ENCODE measurements around the gene PHYKPL.

Gene PHYKPL

GRCh38 chr5:178221853-178222252 is 10.7 kb downstream of the PHYKPL start:
- DNase-seq, result no peak

GRCh38 chr5:178221282-178221681 is 11.3 kb downstream of the PHYKPL start:
- no peak for DNase-seq

DNA sequence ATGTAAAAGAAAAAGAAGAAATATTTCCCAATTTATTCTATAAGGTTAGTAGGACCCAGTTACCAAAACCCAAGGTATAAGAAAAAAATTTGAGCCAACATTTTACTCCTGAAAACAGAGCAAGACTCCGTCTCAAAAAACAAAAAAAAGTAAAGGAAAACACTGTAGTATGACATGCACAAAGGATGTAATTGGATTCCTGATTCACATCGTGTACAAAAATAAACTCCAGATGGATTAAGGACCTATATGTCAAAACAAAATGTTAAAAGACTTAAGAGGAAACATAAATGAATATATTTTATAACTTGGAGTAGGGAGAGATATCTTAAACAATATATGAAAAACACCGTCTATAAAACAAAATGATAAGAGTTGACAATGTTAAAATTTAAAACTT is 13.8 kb downstream of the PHYKPL start:
- DNase-seq, result no peak

DNA sequence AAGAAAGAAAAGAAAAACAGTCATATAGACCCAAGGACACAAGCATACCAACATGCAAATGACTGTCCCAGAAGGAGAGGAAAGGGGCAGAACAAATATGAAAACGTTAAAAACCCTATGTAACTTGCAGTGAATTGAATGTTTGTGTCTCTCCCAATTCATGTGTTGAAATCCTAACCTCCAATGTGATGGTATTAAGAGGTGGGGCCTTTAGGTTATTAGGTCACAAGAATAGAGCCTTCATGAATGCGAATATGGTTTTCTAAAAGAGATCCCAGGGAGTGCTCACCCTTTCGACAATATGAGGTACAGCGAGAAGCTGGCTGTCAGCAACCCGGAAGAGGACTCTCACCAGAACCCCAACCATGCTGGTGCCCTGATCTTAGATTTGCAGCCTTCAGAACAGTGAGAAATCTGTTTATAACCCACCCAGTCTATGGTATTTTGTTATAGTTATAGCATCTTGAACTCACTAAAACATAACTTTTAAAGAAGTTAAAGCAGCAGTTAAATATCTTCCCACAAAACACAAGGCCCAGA is 14.3 kb downstream of the PHYKPL start:
- no peak for DNase-seq

DNA sequence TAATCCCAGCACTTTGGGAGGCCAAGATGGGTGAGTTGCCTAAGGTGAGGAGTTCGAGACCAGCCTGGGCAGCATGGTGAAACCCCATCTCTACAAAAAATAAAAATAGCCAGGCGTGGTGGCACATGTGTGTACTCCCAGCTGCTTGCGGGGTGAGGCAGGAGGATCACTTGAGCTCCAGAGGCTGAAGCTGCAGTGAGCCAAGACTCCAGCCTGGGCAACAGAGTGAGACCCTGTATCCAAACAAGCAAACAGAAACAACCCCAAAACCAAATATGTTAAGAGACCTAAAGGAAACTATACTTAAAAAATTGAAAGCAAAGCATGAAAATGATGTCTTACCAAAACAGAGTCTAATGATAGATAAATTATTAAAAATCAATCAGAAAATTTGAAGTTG is 15.8 kb downstream of the PHYKPL start:
- no peak for DNase-seq

DNA sequence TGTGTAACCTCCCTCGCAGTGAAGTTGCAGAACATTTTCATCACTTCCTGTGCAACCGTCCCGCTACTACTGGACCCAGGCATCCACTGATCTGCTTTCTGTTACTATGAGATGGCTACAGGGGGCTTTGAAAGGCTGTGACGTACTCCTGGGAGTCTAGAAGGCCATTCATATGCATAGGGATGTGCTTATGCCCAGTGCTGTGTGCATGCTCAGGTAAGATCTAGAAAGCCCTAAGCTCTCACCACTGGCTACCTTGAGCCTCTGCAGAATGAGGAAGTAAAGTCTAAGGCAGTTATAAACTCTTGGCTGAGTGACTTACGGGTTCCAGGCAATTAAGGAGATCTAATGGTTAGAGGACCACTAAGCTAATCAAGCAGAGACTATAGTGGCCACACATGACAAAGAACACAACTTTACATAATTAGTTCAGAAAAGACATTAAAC is 16.5 kb downstream of the PHYKPL start:
- DNase-seq, result no peak

DNA sequence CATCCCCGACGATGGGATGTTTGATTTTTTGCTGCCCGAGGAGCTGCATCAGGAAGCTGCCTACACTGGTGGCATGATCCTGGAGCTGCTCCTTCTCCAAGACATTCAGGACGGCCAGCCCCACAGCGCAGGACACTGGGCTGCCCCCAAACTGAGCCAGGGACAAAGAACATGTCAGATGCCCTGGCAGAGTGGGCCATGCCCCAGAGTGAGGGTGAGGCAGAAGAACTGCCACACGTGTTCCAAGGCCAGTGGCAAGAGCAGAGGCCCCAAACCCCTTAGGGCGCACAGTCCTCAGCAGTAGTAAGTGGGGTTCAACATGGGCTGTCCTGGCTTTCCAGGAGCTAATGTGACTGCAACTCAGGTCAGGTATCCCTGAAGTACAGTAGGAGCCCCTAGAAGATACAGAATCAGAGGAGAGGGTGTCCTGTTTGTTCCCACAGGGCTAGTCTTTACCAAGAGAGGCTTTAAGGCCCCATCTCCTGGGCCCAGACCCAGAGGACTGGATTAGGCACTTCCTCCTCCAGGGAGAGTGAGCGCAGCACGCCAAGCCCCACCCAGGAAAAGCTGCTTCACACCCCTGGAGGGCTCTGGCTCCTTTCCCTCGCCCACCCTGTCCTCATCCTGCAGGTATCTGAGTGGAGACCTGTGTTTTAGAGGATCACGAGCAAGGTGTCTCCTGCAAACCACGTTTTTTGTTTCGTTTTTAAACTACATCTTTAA is 17.2 kb downstream of the PHYKPL start:
- DNase-seq, result no peak

DNA sequence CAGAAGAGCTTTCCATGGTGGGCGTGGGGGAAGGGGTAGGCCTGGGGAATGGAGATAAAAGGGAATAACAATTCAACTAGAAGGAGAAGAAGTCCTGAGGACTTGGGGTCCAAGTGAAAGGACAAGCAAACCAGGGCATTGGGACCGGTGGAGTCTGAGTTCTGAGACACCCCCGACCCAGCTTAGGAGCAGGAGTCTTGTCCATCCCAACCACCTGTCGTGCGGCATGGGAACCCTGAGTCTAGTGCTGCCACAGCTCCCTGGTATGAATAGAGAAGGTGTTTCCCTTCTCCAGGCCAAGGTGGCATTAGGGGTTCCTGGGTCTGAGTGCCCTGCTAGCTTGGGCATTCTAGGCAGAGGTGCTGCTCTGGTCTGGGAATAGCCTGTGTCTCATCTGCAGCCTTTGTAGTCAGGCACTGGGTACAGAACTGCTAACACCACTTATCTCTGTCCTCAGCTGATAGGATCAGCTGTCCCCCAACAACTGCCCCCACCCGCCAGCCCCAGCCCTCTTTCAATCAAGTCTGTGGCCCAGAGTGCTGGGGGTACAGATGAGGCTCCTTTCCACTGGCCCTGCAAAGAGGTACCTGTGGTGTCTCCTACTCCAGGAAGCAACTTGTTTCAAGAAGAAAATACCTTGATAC is 18.3 kb downstream of the PHYKPL start:
- no peak for DNase-seq

GRCh38 chr5:178213748-178214151 is 18.9 kb downstream of the PHYKPL start:
- no peak for DNase-seq

DNA sequence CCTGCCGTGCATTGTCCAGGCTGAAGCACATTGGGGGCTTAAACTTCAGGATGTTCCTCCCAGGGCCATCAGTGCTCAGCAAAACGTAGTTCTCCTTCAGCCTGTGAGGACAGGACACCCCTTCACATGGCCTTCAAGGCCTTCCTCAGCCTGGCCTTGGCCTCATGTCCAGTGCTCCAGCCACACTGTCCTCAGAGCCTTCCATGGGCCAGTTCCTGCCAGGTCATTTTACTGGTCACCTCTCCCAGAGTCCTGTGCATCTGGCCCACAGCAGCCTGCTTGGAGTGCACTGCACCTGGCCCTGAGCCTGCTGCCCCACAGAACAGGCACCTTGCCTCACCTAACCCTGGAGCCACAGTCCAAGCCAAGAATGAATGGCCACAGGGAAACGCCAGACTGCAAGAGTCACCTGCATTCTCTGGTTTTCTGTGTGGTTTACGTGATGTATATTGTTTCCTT is 19.6 kb downstream of the PHYKPL start:
- no peak for DNase-seq

DNA sequence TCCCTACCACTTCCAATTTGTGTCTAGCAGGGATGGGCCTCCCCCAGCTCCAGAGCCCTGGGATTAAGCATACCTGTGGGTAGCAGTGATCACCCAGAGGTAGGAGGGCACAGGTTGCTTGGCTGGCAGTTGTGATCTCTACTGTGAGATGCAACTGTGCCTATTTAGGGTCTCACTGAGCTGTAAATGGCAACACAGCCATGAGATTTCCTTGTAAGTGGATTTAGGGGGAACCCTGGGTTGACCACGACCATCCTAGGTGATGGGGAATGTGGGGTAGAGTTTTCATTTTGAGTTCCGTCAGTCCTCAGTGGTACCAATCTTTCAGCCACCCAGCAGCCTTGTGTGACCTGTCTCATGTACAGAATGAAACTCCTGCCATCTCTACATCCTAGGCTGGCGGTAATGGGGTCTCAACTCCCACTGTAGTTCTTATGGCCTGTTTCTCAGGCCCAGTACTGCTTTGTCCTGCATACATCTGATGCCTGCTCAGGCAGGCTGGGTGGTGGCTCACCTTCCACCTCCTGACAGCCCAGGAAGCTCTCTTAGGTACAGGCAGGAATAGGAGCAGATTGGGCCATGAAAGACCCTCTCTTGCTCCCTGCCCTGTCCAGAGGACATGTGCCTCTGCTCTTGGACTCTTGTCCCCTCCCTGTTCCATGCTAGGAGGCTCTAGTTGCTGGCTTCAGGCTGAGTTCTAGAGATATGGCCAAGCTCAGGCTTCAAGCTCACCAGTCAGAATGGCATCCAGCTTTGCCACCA is 20.2 kb downstream of the PHYKPL start:
- DNase-seq, result no peak

GRCh38 chr5:178211095-178212048 is 21.2 kb downstream of the PHYKPL start:
- DNase-seq, result no peak

GRCh38 chr5:178210686-178211085 is 21.9 kb downstream of the PHYKPL start:
- DNase-seq, result no peak

DNA sequence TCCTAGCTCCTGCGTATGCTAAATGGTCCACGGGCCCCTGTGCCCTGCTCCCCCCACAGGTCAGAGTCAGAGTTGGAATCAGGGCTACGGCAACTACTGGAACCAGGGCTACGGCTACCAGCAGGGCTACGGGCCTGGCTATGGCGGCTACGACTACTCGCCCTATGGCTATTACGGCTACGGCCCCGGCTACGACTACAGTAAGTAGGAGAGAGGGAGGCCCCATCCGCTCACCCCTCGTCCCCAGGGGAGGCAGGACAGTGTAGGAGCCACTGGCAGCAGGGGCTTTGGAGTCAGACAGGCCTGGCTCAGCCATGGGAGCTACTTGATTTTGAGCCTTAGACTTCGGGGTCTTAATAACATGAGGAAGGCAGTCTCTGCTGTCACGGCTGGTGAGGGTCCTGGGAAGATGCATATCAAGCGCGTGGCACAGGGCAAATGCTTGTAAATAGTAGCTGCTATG is 22.5 kb downstream of the PHYKPL start:
- no peak for DNase-seq

DNA sequence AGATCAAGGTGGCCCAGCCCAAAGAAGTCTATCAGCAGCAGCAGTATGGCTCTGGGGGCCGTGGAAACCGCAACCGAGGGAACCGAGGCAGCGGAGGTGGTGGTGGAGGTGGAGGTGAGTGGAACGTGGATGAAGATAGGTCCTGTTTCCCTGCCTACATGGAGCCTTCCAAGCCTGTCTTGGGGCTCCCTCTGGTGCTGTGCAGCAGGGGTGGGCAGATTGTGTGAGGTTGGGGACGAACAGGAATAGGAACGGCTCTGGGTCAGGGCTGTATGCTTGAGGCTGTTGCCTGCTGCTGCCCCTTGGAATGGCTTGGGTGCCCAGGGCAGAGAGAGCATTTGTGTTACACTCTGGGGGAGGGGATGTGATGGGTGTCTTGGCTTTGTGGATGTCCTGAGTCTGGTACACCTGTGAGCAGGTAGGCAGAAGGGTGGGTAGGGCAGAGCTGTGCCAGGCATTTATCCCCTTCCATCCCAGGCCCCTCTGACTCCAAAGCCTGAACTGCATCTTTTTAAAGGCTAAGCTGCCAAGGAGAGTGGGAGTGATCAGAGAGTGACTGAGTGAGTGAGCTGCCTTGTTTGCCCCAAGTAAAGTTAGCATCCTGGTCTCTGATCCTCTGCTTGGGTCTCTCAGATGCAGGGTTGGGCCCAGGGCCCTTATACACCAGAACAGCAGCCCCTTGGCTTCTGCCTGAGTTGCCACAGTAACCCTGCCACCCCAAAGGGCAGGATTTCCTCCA is 23.1 kb downstream of the PHYKPL start:
- no peak for DNase-seq

DNA sequence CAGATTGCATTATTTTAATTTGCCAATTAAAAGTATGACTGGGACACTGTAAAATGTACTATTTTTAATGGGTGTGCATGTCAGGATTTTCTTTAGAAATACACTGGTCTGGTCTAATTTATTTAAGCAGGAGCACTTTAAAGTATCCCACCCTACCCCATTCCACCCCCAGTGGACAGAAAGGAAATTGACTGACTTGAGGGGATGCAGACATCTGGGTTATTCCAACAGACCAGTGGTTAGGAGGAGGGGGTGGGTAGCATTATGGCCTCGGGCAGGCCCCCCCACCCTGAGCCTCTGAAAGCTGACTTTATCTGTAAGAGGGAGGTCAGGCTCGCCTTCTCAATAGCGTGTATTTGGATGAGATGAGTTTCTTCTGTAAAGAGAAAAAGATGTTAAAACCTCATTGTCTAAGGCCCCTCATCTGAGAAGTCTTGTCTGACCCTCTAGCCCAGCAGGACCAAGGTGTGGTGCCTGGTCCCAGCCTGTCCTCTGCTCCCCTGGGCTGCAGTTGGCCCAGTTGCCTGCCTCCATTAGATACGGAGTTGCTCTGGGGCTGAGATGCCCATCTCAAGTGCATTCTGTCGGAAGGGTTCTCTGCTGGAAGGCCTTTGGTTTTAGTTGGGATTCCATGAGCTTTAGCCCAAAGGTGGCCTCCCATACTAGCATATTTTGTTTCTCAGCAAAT is 23.9 kb downstream of the PHYKPL start:
- no peak for DNase-seq

GRCh38 chr5:178207917-178208280 is 24.7 kb downstream of the PHYKPL start:
- no peak for DNase-seq

- no peak for DNase-seq
Observed at GRCh38 chr5:178207183-178207916, 25.3 kb downstream of the PHYKPL start.

- no peak for DNase-seq
Observed at GRCh38 chr5:178206166-178207101, 26.2 kb downstream of the PHYKPL start.
